ENCODE measurements around the gene OR5AR1. TPM values are rescaled to one million over a fixed set of nuclear protein-coding genes. Genes with fewer than 3 reads are reported as not detected.
"Not testable (repeated sequence)": the region's sequence is repeated elsewhere in the genome, so short reads cannot be mapped to it uniquely, and the experiment has no call there.

OR5AR1 gene
- not detected for polyA plus RNA-seq (ENCODE audit: insufficient read length in 4 of 4)

DNA sequence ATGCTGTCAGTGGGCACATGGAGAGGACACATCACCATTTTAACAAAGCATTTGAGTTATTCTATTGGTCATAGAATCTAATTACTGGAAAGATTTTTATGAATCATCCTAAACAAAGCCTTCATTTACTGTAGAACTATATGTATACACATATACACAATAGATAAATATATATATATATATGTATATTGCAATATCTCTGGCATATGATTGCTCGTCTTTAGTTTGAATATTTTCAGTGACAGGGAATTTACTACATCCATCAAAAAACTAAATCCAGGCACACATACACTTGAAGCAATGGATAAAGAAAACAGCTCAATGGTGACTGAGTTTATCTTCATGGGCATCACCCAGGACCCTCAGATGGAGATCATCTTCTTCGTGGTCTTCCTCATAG, at the start of gene OR5AR1:
Gene OR5AR1 (plus strand): TSS at position 301 of the 400 bp plus-strand sequence. CDS start 0 bp downstream, at position 301.
- DNase-seq (ENCODE audit: low read depth in 4 of 4, low spot score in 3 of 4), result no peak

DNA sequence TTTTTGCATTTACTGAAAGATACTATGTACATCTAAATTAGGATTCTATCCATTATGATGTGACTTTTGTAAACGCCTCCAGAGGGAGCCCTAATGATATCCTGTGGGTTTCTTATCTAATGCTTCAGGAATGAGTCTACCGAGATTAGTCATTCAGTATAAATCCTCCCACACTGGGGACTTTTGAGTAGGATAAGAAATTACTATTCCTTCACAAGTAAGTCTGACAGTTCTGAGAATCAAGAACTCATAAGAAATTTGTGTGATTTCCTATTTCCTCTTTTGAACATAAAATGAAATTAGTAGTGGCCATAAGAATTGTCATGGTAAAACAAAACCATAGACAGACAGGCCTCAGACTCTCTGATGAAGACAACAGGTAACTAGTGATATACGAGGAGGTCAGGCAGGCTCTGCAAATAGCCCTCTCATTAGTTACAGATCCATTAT, 38.8 kb upstream of the OR5AR1 start:
- DNase-seq (ENCODE audit: low read depth in 4 of 4, low spot score in 3 of 4), result peak in 3 of 4 donors; percentile 0 to 3 (median 2)

DNA sequence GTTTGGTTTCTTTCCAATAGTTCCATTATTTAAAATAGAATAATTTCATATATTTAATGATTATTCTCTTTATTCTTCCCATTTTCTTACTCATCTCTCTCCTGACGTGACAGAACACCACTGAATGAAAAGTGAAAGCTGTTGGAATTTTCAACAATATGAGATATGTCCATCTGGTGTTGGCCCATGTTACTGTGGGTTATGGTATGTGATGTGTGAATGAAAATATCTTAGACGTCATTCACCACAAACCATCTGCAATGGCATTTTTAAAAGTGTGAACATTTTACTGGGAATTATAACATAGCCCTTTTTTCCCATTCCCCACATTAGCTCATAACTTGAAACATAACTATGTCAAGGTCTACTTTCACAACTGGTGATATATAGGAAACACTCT, 37.5 kb upstream of the OR5AR1 start:
- no peak for DNase-seq (ENCODE audit: low read depth in 4 of 4, low spot score in 3 of 4)

DNA sequence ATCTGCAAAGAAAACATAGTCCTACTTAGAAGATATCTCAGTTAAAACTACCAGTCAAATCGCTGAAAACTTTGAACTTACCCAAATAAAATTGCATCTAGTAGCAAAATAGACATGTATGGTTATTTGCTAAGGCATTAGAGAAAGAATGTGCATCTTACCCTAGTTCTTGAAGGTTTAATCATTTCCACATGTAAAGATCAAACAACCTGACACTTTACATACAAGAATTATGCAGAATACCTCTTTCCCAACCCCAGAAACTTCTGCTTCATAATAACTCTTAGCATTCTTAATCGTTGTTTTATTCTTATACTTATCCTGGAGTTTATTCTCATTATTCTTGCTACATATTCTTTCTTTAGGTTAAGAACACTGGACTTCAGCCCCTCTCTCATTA, 31.2 kb upstream of the OR5AR1 start:
- no peak for DNase-seq (ENCODE audit: low read depth in 4 of 4, low spot score in 3 of 4)

DNA sequence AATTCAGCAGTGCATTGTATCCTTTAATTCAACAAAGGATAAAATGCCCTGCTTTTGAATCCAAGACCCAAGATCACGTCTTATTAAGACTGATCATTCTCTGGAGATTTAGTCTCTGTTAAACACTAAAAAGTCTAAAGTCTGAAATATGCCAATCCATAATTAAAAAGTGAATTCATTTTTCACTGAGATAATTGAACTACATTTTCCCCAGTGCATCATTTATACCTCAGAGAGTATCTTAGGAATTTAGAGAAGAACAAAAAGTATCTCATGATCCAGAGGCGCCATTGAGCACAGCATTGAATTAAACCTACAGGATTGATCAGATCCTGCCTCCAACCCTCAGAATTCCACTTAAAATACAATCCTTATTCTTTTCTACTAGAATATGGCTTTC, 26.6 kb upstream of the OR5AR1 start:
- DNase-seq (ENCODE audit: low read depth in 4 of 4, low spot score in 3 of 4), result no peak

- DNase-seq (ENCODE audit: low read depth in 4 of 4, low spot score in 3 of 4), result no peak
Measured at GRCh38 chr11:56637500-56637899, 26.0 kb upstream of the OR5AR1 start.

GRCh38 chr11:56642339-56642738, 21.1 kb upstream of the OR5AR1 start, which contains the start of gene OR5AP2:
Gene OR5AP2 (minus strand): TSS chr11:56642439. CDS start chr11:56642439, 0 bp downstream.
- DNase-seq (ENCODE audit: low read depth in 4 of 4, low spot score in 3 of 4), result no peak

DNA sequence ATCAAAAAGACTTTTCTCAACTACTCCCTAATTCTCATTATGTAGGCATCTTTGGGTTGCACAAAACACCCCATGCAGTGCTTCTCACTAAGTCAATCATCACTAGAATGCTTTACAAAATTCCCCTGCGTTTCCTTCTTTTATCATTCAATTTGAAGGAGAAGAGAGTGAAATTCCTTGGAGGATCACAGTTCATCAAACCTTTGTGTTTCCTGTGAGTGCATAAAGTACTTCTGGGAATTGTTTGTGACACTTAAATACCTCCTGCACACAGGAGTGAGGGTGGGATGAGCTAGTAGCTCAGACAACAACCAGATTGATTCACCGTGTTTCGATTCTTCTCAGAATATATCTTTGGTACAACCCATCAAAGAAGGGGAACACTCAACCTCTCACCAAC, 3.7 kb upstream of the OR5AR1 start:
- DNase-seq (ENCODE audit: low read depth in 4 of 4, low spot score in 3 of 4), result no peak

GRCh38 chr11:56670984-56671383, 7.5 kb downstream of the OR5AR1 start:
- no peak for DNase-seq (ENCODE audit: low read depth in 4 of 4, low spot score in 3 of 4)

DNA sequence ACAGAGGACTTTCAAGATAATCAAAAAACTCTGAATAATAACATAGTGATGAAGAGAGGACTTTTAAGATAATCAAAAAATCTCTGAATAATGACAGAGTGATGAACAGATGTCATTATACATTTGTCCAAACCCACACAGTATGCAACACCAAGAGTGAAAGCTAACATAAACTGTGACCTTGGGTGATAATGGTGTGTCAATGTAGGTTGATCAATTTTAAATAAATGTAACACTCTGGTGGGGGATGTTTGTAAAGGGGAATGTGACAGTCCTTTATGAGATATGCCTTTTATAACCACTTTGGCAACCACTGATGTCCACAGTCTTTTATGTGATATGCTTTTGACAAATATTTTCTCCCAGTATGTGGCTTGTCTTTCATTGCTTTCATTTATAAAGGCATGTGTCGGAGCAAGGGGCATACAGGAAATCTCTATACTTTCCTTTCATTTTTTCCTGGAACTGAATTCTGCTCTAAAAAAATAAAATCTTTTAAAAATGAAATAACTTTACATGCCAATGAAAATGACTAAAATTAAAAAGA, 25.1 kb downstream of the OR5AR1 start:
- DNase-seq (ENCODE audit: low read depth in 4 of 4, low spot score in 3 of 4), result no peak

- DNase-seq (ENCODE audit: low read depth in 4 of 4, low spot score in 3 of 4), result not testable (repeated sequence)
Measured at GRCh38 chr11:56691179-56691578, 27.7 kb downstream of the OR5AR1 start.

DNA sequence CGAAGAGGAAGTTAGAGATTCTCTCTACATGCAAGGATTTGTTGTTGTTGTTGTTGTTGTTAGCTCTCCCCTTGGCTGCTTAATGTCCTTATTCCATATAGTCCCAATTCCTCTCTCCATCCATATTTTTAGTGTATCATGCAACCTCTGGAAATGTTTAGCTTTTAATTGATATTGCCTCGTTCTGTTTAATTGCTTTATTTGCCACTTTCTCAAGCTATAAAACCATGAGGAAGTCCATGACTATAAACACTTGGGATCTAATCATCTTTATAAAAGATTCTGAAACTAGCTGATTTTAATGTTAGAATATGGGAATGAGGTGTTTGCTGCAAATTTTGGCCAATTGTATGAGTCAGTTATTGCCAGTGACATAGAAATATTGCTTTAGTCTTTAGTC, 29.9 kb downstream of the OR5AR1 start:
- DNase-seq (ENCODE audit: low read depth in 4 of 4, low spot score in 3 of 4), result no peak

GRCh38 chr11:56698795-56699194, 35.3 kb downstream of the OR5AR1 start, which contains the start of gene OR9G1:
Gene OR9G1 (plus strand): TSS chr11:56699095. CDS start chr11:56700388, 1,293 bp downstream.
- no peak for DNase-seq (ENCODE audit: low read depth in 4 of 4, low spot score in 3 of 4)

DNA sequence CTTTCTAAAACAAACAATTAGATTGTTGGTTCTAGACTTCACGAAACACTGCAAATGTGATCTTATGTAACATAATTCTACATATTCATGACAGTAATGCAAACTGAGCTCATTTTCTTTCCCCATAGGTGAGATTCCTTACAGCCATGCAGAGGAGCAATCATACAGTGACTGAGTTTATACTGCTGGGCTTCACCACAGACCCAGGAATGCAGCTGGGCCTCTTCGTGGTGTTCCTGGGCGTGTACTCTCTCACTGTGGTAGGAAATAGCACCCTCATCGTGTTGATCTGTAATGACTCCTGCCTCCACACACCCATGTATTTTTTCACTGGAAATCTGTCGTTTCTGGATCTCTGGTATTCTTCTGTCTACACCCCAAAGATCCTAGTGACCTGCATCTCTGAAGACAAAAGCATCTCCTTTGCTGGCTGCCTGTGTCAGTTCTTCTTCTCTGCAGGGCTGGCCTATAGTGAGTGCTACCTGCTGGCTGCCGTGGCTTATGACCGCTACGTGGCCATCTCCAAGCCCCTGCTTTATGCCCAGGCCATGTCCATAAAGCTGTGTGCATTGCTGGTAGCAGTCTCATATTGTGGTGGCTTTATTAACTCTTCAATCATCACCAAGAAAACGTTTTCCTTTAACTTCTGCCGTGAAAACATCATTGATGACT, 36.9 kb downstream of the OR5AR1 start:
- DNase-seq (ENCODE audit: low read depth in 4 of 4, low spot score in 3 of 4), result no peak

- DNase-seq (ENCODE audit: low read depth in 4 of 4, low spot score in 3 of 4), result no peak
Measured at GRCh38 chr11:56700914-56701485, 37.5 kb downstream of the OR5AR1 start.

- DNase-seq (ENCODE audit: low read depth in 4 of 4, low spot score in 3 of 4), result no peak
Measured at GRCh38 chr11:56705784-56706396, 42.4 kb downstream of the OR5AR1 start.

DNA sequence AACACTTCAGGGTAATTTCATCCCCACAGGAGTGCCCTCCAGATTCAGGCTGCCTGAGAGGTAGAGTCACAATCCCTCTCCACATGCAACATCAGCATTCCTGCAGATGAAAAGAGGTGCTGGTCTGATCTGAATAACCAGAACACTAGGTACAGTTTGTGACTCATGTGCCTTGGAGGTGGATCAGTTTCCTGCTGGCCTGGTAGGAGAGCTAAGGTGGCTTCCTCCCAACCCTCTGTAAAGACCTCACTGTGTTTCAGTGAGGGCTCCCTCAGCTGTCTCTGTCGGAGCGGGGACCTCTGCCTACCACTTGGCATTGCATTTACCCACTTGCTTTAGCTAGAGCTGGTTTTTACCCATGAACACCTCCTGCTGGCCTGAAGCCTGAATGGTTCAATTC, 43.0 kb downstream of the OR5AR1 start:
- DNase-seq (ENCODE audit: low read depth in 4 of 4, low spot score in 3 of 4), result no peak

DNA sequence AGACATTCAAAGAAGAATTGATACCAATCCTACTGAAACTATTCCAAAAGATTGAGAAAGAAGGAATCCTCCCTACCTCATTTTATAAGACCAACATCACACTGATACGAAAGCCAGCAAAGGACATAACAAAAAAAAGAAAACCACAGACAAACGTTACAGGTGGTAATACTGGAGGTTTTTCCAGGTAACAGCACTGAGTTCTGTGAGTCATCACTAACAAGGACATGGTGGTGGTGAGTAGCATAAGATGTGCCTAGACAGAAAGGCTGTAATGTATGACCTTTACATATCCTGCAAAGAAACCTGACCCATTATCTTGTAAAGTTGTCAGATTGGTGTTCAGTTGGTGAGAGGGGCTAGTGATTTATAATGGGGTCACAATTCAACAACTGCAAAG, 50.7 kb downstream of the OR5AR1 start:
- DNase-seq (ENCODE audit: low read depth in 4 of 4, low spot score in 3 of 4), result no peak

Measured in left renal pelvis (tissue), 4 donors.